ENCODE measurements around the gene SNRPD1. TPM values are rescaled to one million over a fixed set of nuclear protein-coding genes. Genes with fewer than 3 reads are reported as not detected.
"Not testable (repeated sequence)": the region's sequence is repeated elsewhere in the genome, so short reads cannot be mapped to it uniquely, and the experiment has no call there.

Gene SNRPD1
- total and polyA plus RNA-seq, 2 donors (not counting 3 experiments of a cell fraction or from before 2014, with no cell fraction given) = 16.6 to 97.3 TPM

GRCh38 chr18:21638822-21639221, 26.7 kb downstream of the SNRPD1 start:
- Histone ChIP-seq H3K27ac (ENCODE audit: insufficient read depth, low read depth, low read length) (no peak overlapping the region), H3K36me3 (ENCODE audit: control insufficient read depth in 2 of 2, extremely low read depth in 1 of 2, insufficient read depth in 2 of 2, low read length in 2 of 2) (peaks cover 0 to 2% of the 10 kb centered on the region in 2 experiments), H3K9ac (replicated peaks; ENCODE audit: extremely low read depth, insufficient read depth, low read length) (no peak overlapping the region), H3K79me2 (ENCODE audit: control insufficient read depth, insufficient read depth, low read length) (no peaks in the 10 kb centered on the region), H3K27me3 (ENCODE audit: control insufficient read depth in 2 of 2, insufficient read depth in 2 of 2, low read length in 2 of 2) (no peaks in the 10 kb centered on the region), H4K20me1 (replicated peaks; ENCODE audit: control insufficient read depth, extremely low read depth, insufficient read depth, low read length) (no peaks in the 10 kb centered on the region), H3K9me1 (replicated peaks; ENCODE audit: control insufficient read depth, extremely low read depth, insufficient read depth, low read length) (no peaks in the 10 kb centered on the region), H3K4me2 (ENCODE audit: insufficient read depth, low read length) (no peak overlapping the region), H3K4me1 (ENCODE audit: control insufficient read depth, extremely low read depth, insufficient read depth, low read length) (no peaks in the 10 kb centered on the region), H3K9me3 (replicated peaks; ENCODE audit: control insufficient read depth, insufficient read depth, low read length) (no peaks in the 10 kb centered on the region), H2AFZ (ENCODE audit: low read depth, low read length) (no peak overlapping the region), H3K4me3 (replicated peaks in 1 of 3; ENCODE audit: insufficient read depth in 1 of 3, low read depth in 1 of 3, low read length in 3 of 3) (no peak overlapping the region)
- DNase-seq (ENCODE audit: low read depth, low spot score) (no peak), FAIRE-seq (no peak)
- dilution Hi-C loops (cut with MboI; ENCODE audit: extremely low pct_ligation_motif_present, low sequenced_read_pairs) = no loop called here
- BruUV-seq (replicated peaks) = no TSS peak
- ChIA-PET CTCF (no interaction called here), POLR2A (no interaction called here)
- no peak for TF ChIP-seq POLR2AphosphoS5 (IDR thresholded peaks at IDR 0.05; ENCODE audit: insufficient read depth, low read depth, low read length)
- TF ChIP-seq, protein P1, sequence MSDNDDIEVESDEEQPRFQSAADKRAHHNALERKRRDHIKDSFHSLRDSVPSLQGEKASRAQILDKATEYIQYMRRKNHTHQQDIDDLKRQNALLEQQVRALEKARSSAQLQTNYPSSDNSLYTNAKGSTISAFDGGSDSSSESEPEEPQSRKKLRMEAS (IDR thresholded peaks at IDR 0.05; ENCODE audit: insufficient read depth, insufficient read length) = no peak
- no peak for TF ChIP-seq JUN (IDR thresholded peaks at IDR 0.05; ENCODE audit: borderline replicate concordance, insufficient read depth, insufficient read length, low read depth)
- no peak for TF ChIP-seq FOS (IDR thresholded peaks at IDR 0.05; ENCODE audit: borderline replicate concordance, insufficient read depth, low read length)
- no peak for TF ChIP-seq POLR2A (IDR thresholded peaks at IDR 0.05; ENCODE audit: low read depth, low read length)
- TF ChIP-seq EZH2 (IDR thresholded peaks at IDR 0.05; ENCODE audit: borderline replicate concordance, low read depth, low read length, severe bottlenecking) = no peak
- no peak for TF ChIP-seq CTCF (IDR thresholded peaks at IDR 0.05; ENCODE audit: extremely low read depth in 1 of 2, insufficient read depth in 1 of 2, low read depth in 1 of 2, low read length in 2 of 2)
- no peak for TF ChIP-seq GATA2 (IDR thresholded peaks at IDR 0.05; ENCODE audit: insufficient read depth, insufficient read length, low read depth, low read length)
- TF ChIP-seq MYC (IDR thresholded peaks at IDR 0.05; ENCODE audit: low read depth, low read length) = no peak
- intact Hi-C loops (cut with micrococcal nuclease) = no loop called here

- dilution Hi-C loops (cut with MboI; ENCODE audit: extremely low pct_ligation_motif_present, low sequenced_read_pairs); H3K9ac ChIP-seq (replicated peaks; ENCODE audit: extremely low read depth, insufficient read depth, low read length); H3K36me3 ChIP-seq (ENCODE audit: control insufficient read depth in 2 of 2, extremely low read depth in 1 of 2, insufficient read depth in 2 of 2, low read length in 2 of 2); POLR2A ChIA-PET; H3K4me3 ChIP-seq (replicated peaks in 1 of 3; ENCODE audit: insufficient read depth in 1 of 3, low read depth in 1 of 3, low read length in 3 of 3); H4K20me1 ChIP-seq (replicated peaks; ENCODE audit: control insufficient read depth, extremely low read depth, insufficient read depth, low read length); H3K79me2 ChIP-seq (ENCODE audit: control insufficient read depth, insufficient read depth, low read length); H3K27ac ChIP-seq (ENCODE audit: insufficient read depth, low read depth, low read length); H3K4me2 ChIP-seq (ENCODE audit: insufficient read depth, low read length); H3K9me3 ChIP-seq (replicated peaks; ENCODE audit: control insufficient read depth, insufficient read depth, low read length); FAIRE-seq; BruUV-seq (replicated peaks); DNase-seq (ENCODE audit: low read depth, low spot score); intact Hi-C loops (cut with micrococcal nuclease); H3K4me1 ChIP-seq (ENCODE audit: control insufficient read depth, extremely low read depth, insufficient read depth, low read length); H2AFZ ChIP-seq (ENCODE audit: low read depth, low read length); CTCF ChIA-PET; H3K27me3 ChIP-seq (ENCODE audit: control insufficient read depth in 2 of 2, insufficient read depth in 2 of 2, low read length in 2 of 2); H3K9me1 ChIP-seq (replicated peaks; ENCODE audit: control insufficient read depth, extremely low read depth, insufficient read depth, low read length): not testable (repeated sequence)
These were observed 28.3 kb downstream of the SNRPD1 start for GRCh38 chr18:21640375-21640774.

Data from endothelial cell of umbilical vein (primary cell).